ENCODE measurements around the gene MTG2.

Gene MTG2

GRCh38 chr20:62155428-62156253 lies 27.2 kb upstream of the MTG2 start:
- no peak for TF ChIP-seq Cebpa-rat (IDR thresholded peaks at IDR 0.05)
- peaks cover 56% of the 10 kb centered on the region for H3K4me1 ChIP-seq
- peak overlapping the region; percentile 80 for H3K4me2 ChIP-seq
- peak overlapping the region; percentile 50; the same call in 1 of the 2 replicates for H3K27ac ChIP-seq
- peaks cover 68% of the 10 kb centered on the region for H3K36me3 ChIP-seq
- H3K27me3 ChIP-seq, result no peaks in the 10 kb centered on the region
- H3K9me3 ChIP-seq, result peaks cover 19% of the 10 kb centered on the region
- no peak overlapping the region for H3K4me3 ChIP-seq
- H3K9ac ChIP-seq, result peak overlapping the region; percentile 12
- H4K20me1 ChIP-seq, result peaks cover 93% of the 10 kb centered on the region

- Histone ChIP-seq H4K20me1 (peaks cover 90% of the 10 kb centered on the region), H3K9ac (peak overlapping the region; percentile 12; the same call in 1 of the 2 replicates), H3K4me2 (peak overlapping the region; percentile 80), H3K36me3 (peaks cover 68% of the 10 kb centered on the region), H3K9me3 (peaks cover 19% of the 10 kb centered on the region), H3K4me3 (no peak overlapping the region), H3K27ac (peak overlapping the region; percentile 50; the same call in 1 of the 2 replicates), H3K27me3 (no peaks in the 10 kb centered on the region), H3K4me1 (peaks cover 56% of the 10 kb centered on the region)
- TF ChIP-seq Cebpa-rat (IDR thresholded peaks at IDR 0.05), result no peak
These were observed 26.6 kb upstream of the MTG2 start for GRCh38 chr20:62156254-62156556.

GRCh38 chr20:62156592-62157386 lies 26.0 kb upstream of the MTG2 start:
- peak overlapping the region; percentile 50 for H3K27ac ChIP-seq

GRCh38 chr20:62157387-62158087 lies 25.3 kb upstream of the MTG2 start:
- Histone ChIP-seq H3K9ac (no peak overlapping the region), H3K36me3 (peaks cover 68% of the 10 kb centered on the region), H3K9me3 (peaks cover 12% of the 10 kb centered on the region), H3K27me3 (no peaks in the 10 kb centered on the region), H3K4me1 (peaks cover 56% of the 10 kb centered on the region), H4K20me1 (peaks cover 85% of the 10 kb centered on the region), H3K4me2 (peak overlapping the region; percentile 80), H3K4me3 (no peak overlapping the region), H3K27ac (peak overlapping the region; percentile 10; the same call in 1 of the 2 replicates)
- no peak for TF ChIP-seq Cebpa-rat (IDR thresholded peaks at IDR 0.05)

More at GRCh38 chr20:62156592-62157386, 26.0 kb upstream of the MTG2 start:
- no peak for TF ChIP-seq Cebpa-rat (IDR thresholded peaks at IDR 0.05)
- Histone ChIP-seq H3K9ac (peak overlapping the region; percentile 11; the same call in 1 of the 2 replicates), H3K4me3 (no peak overlapping the region), H3K27me3 (no peaks in the 10 kb centered on the region), H3K9me3 (peaks cover 19% of the 10 kb centered on the region), H4K20me1 (peaks cover 90% of the 10 kb centered on the region), H3K36me3 (peaks cover 68% of the 10 kb centered on the region), H3K4me2 (peak overlapping the region; percentile 80), H3K4me1 (peaks cover 56% of the 10 kb centered on the region)

- peaks cover 79% of the 10 kb centered on the region for H4K20me1 ChIP-seq
- H3K4me3 ChIP-seq, result no peak overlapping the region
- peaks cover 7% of the 10 kb centered on the region for H3K9me3 ChIP-seq
- TF ChIP-seq Cebpa-rat (IDR thresholded peaks at IDR 0.05), result no peak
- no peaks in the 10 kb centered on the region for H3K27me3 ChIP-seq
- H3K4me1 ChIP-seq, result peaks cover 56% of the 10 kb centered on the region
- no peak overlapping the region for H3K27ac ChIP-seq
- H3K9ac ChIP-seq, result no peak overlapping the region
- H3K36me3 ChIP-seq, result peaks cover 68% of the 10 kb centered on the region
- H3K4me2 ChIP-seq, result peak overlapping the region; percentile 80
These were observed 24.8 kb upstream of the MTG2 start for GRCh38 chr20:62158088-62158400.

- peaks cover 74% of the 10 kb centered on the region for H4K20me1 ChIP-seq
- peaks cover 68% of the 10 kb centered on the region for H3K36me3 ChIP-seq
- peak overlapping the region; percentile 61 for H3K9ac ChIP-seq
These were observed 24.3 kb upstream of the MTG2 start for GRCh38 chr20:62158541-62158940.

GRCh38 chr20:62159052-62159451 lies 23.8 kb upstream of the MTG2 start:
- H3K27ac ChIP-seq, result peak overlapping the region; percentile 30
- no peak for TF ChIP-seq Cebpa-rat (IDR thresholded peaks at IDR 0.05)
- no peak overlapping the region for H3K4me3 ChIP-seq
- no peaks in the 10 kb centered on the region for H3K27me3 ChIP-seq
- H3K4me1 ChIP-seq, result peaks cover 56% of the 10 kb centered on the region
- peaks cover 68% of the 10 kb centered on the region for H3K36me3 ChIP-seq
- peaks cover 69% of the 10 kb centered on the region for H4K20me1 ChIP-seq
- peak overlapping the region; percentile 61 for H3K9ac ChIP-seq
- H3K4me2 ChIP-seq, result peak overlapping the region; percentile 80
- no peaks in the 10 kb centered on the region for H3K9me3 ChIP-seq

More at GRCh38 chr20:62158541-62158940, 24.3 kb upstream of the MTG2 start:
- H3K4me3 ChIP-seq, result no peak overlapping the region
- peaks cover 2% of the 10 kb centered on the region for H3K9me3 ChIP-seq
- H3K4me2 ChIP-seq, result peak overlapping the region; percentile 80
- peaks cover 56% of the 10 kb centered on the region for H3K4me1 ChIP-seq
- TF ChIP-seq Cebpa-rat (IDR thresholded peaks at IDR 0.05), result no peak
- H3K27me3 ChIP-seq, result no peaks in the 10 kb centered on the region
- H3K27ac ChIP-seq, result peak overlapping the region; percentile 30

GRCh38 chr20:62159839-62160238 lies 23.0 kb upstream of the MTG2 start:
- no peak overlapping the region for H3K4me2 ChIP-seq
- no peaks in the 10 kb centered on the region for H3K9me3 ChIP-seq
- H4K20me1 ChIP-seq, result peaks cover 66% of the 10 kb centered on the region
- peaks cover 68% of the 10 kb centered on the region for H3K36me3 ChIP-seq
- H3K27ac ChIP-seq, result no peak overlapping the region
- H3K4me1 ChIP-seq, result peaks cover 50% of the 10 kb centered on the region
- TF ChIP-seq Cebpa-rat (IDR thresholded peaks at IDR 0.05), result no peak
- H3K9ac ChIP-seq, result no peak overlapping the region
- H3K27me3 ChIP-seq, result no peaks in the 10 kb centered on the region
- H3K4me3 ChIP-seq, result no peak overlapping the region

GRCh38 chr20:62160253-62160652 lies 22.6 kb upstream of the MTG2 start:
- Histone ChIP-seq H4K20me1 (peaks cover 62% of the 10 kb centered on the region), H3K27me3 (no peaks in the 10 kb centered on the region), H3K4me2 (no peak overlapping the region), H3K36me3 (peaks cover 69% of the 10 kb centered on the region), H3K4me1 (peaks cover 46% of the 10 kb centered on the region), H3K9me3 (no peaks in the 10 kb centered on the region), H3K27ac (no peak overlapping the region), H3K9ac (no peak overlapping the region), H3K4me3 (no peak overlapping the region)
- TF ChIP-seq Cebpa-rat (IDR thresholded peaks at IDR 0.05), result no peak

Measured in BLaER1 (cell line).